ENCODE data around the gene GRIK1.

Gene GRIK1

GRCh38 chr21:29621525-29621924 is 318.3 kb downstream of the GRIK1 start:
- no peaks in the 10 kb centered on the region for H3K27me3 ChIP-seq (ENCODE audit: insufficient read depth, low read length, poor library complexity)
- no peak for DNase-seq
- no peaks in the 10 kb centered on the region for H3K79me2 ChIP-seq (ENCODE audit: insufficient read depth, low read length)
- no peaks in the 10 kb centered on the region for H3K4me1 ChIP-seq (ENCODE audit: insufficient read depth, low read length)
- H3K36me3 ChIP-seq (ENCODE audit: insufficient read depth, low read length), result no peaks in the 10 kb centered on the region
- no peaks in the 10 kb centered on the region for H3K9me3 ChIP-seq (ENCODE audit: insufficient read depth, low read length, severe bottlenecking)
- no peak overlapping the region for H2AFZ ChIP-seq (ENCODE audit: low read depth, low read length)
- no peak overlapping the region for H3K4me3 ChIP-seq (ENCODE audit: low read depth in 1 of 2, low read length in 2 of 2)
- no peaks in the 10 kb centered on the region for H4K20me1 ChIP-seq (ENCODE audit: insufficient read depth, low read length)
- no peak overlapping the region for H3K4me2 ChIP-seq (ENCODE audit: insufficient read depth, low read length)
- ATAC-seq (ENCODE audit: insufficient read depth, low read depth), result no peak
- H3K27ac ChIP-seq (ENCODE audit: low read length), result no peak overlapping the region
- H3K9ac ChIP-seq (ENCODE audit: low read depth, low read length), result no peak overlapping the region
- TF ChIP-seq EZH2 (IDR thresholded peaks at IDR 0.05; ENCODE audit: borderline replicate concordance, low read depth, low read length, severe bottlenecking), result no peak
- TF ChIP-seq, protein P1, sequence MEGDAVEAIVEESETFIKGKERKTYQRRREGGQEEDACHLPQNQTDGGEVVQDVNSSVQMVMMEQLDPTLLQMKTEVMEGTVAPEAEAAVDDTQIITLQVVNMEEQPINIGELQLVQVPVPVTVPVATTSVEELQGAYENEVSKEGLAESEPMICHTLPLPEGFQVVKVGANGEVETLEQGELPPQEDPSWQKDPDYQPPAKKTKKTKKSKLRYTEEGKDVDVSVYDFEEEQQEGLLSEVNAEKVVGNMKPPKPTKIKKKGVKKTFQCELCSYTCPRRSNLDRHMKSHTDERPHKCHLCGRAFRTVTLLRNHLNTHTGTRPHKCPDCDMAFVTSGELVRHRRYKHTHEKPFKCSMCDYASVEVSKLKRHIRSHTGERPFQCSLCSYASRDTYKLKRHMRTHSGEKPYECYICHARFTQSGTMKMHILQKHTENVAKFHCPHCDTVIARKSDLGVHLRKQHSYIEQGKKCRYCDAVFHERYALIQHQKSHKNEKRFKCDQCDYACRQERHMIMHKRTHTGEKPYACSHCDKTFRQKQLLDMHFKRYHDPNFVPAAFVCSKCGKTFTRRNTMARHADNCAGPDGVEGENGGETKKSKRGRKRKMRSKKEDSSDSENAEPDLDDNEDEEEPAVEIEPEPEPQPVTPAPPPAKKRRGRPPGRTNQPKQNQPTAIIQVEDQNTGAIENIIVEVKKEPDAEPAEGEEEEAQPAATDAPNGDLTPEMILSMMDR (IDR thresholded peaks at IDR 0.05; ENCODE audit: borderline replicate concordance, extremely low read depth, low read length, poor library complexity, severe bottlenecking), result no peak

DNA sequence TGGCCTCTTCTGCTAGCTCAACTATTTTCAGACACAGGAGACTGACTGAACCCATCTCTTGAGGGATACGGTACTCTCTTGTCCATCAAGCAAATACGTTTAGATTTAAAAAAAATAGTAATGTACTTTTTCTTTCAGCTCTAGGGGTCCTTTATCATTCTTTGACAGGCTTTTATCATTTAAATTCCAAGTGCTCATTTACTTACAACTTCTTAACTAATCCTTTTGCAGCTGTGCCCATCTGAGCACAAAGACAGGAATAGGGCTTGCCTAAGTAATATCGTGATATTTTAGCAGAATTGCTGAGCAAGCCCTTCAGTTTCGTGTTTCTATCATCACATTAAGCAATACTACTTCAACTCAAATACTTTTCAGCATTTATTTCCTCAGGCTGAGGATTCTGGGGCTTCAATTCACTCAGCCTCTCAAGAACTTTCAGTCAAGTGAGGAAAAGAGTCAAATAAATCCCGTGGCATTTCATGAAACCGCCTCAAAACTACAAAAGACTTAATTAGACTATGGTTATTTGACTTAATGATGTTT is 323.5 kb downstream of the GRIK1 start:
- DNase-seq, result no peak

DNA sequence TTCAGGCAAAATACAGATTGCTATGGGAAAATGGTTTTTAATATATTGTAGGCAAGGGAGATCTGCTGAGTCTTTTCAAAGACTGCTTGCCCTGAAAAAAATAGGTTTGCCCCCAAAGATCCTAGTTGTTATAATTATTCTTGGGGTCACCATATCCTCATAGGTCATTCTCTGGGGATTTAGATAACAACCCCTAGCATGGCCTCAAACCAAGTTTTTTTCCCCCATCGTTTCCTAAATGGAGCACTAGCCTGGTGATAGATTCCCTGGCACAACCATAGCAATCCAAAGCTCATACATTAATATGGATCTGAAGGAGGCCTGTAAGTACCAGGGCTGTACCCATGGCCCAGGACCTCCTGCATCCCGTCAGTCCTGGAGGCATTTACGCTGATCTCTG is 325.9 kb downstream of the GRIK1 start:
- ATAC-seq (ENCODE audit: insufficient read depth, low read depth), result no peak
- Histone ChIP-seq H3K36me3 (ENCODE audit: insufficient read depth, low read length) (no peaks in the 10 kb centered on the region), H3K4me2 (ENCODE audit: insufficient read depth, low read length) (no peak overlapping the region), H3K9me3 (ENCODE audit: insufficient read depth, low read length, severe bottlenecking) (no peaks in the 10 kb centered on the region), H3K79me2 (ENCODE audit: insufficient read depth, low read length) (no peaks in the 10 kb centered on the region), H4K20me1 (ENCODE audit: insufficient read depth, low read length) (no peaks in the 10 kb centered on the region), H3K4me1 (ENCODE audit: insufficient read depth, low read length) (no peaks in the 10 kb centered on the region), H2AFZ (ENCODE audit: low read depth, low read length) (no peak overlapping the region), H3K27ac (ENCODE audit: low read length) (no peak overlapping the region), H3K27me3 (ENCODE audit: insufficient read depth, low read length, poor library complexity) (no peaks in the 10 kb centered on the region), H3K4me3 (ENCODE audit: low read depth in 1 of 2, low read length in 2 of 2) (no peak overlapping the region), H3K9ac (ENCODE audit: low read depth, low read length) (no peak overlapping the region)
- no peak for DNase-seq
- TF ChIP-seq, protein P1 (IDR thresholded peaks at IDR 0.05; ENCODE audit: borderline replicate concordance, extremely low read depth, low read length, poor library complexity, severe bottlenecking), result no peak
- no peak for TF ChIP-seq EZH2 (IDR thresholded peaks at IDR 0.05; ENCODE audit: borderline replicate concordance, low read depth, low read length, severe bottlenecking)

More for the DNA sequence above, 323.5 kb downstream of the GRIK1 start:
- Histone ChIP-seq H4K20me1 (ENCODE audit: insufficient read depth, low read length) (no peaks in the 10 kb centered on the region), H3K4me1 (ENCODE audit: insufficient read depth, low read length) (no peaks in the 10 kb centered on the region), H3K4me3 (ENCODE audit: low read depth in 1 of 2, low read length in 2 of 2) (no peak overlapping the region), H3K27ac (ENCODE audit: low read length) (no peak overlapping the region), H2AFZ (ENCODE audit: low read depth, low read length) (no peak overlapping the region), H3K4me2 (ENCODE audit: insufficient read depth, low read length) (no peak overlapping the region), H3K79me2 (ENCODE audit: insufficient read depth, low read length) (no peaks in the 10 kb centered on the region), H3K36me3 (ENCODE audit: insufficient read depth, low read length) (no peaks in the 10 kb centered on the region), H3K9me3 (ENCODE audit: insufficient read depth, low read length, severe bottlenecking) (no peaks in the 10 kb centered on the region), H3K9ac (ENCODE audit: low read depth, low read length) (no peak overlapping the region), H3K27me3 (ENCODE audit: insufficient read depth, low read length, poor library complexity) (no peaks in the 10 kb centered on the region)
- TF ChIP-seq, protein P1 (IDR thresholded peaks at IDR 0.05; ENCODE audit: borderline replicate concordance, extremely low read depth, low read length, poor library complexity, severe bottlenecking), result no peak
- no peak for TF ChIP-seq EZH2 (IDR thresholded peaks at IDR 0.05; ENCODE audit: borderline replicate concordance, low read depth, low read length, severe bottlenecking)
- ATAC-seq (ENCODE audit: insufficient read depth, low read depth), result no peak

DNA sequence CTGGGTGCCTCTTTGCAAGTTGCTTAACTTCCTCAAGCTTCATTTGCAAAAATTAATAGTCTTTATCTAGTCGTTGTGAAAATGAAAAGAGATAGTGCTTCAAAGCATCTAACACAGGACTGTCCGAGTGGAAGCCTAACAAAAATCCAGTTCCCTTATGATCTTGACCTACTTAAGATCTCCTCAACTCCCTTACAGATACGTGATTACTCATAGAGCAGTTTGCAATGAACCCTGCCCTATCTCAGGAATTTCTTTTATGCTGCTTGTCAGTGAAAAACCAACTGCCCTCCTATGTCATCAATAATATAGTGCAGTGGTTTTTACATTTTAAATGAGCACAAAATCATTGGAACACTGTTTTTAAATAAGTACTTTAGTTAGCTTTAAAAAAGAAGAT is 326.8 kb downstream of the GRIK1 start:
- no peak overlapping the region for H2AFZ ChIP-seq (ENCODE audit: low read depth, low read length)
- TF ChIP-seq, protein P1 (IDR thresholded peaks at IDR 0.05; ENCODE audit: borderline replicate concordance, extremely low read depth, low read length, poor library complexity, severe bottlenecking), result no peak
- TF ChIP-seq EZH2 (IDR thresholded peaks at IDR 0.05; ENCODE audit: borderline replicate concordance, low read depth, low read length, severe bottlenecking), result no peak
- no peaks in the 10 kb centered on the region for H3K4me1 ChIP-seq (ENCODE audit: insufficient read depth, low read length)
- no peaks in the 10 kb centered on the region for H3K9me3 ChIP-seq (ENCODE audit: insufficient read depth, low read length, severe bottlenecking)
- no peaks in the 10 kb centered on the region for H4K20me1 ChIP-seq (ENCODE audit: insufficient read depth, low read length)
- no peaks in the 10 kb centered on the region for H3K79me2 ChIP-seq (ENCODE audit: insufficient read depth, low read length)
- DNase-seq, result no peak
- H3K36me3 ChIP-seq (ENCODE audit: insufficient read depth, low read length), result no peaks in the 10 kb centered on the region
- H3K27ac ChIP-seq (ENCODE audit: low read length), result no peak overlapping the region
- ATAC-seq (ENCODE audit: insufficient read depth, low read depth), result no peak
- H3K9ac ChIP-seq (ENCODE audit: low read depth, low read length), result no peak overlapping the region
- no peak overlapping the region for H3K4me3 ChIP-seq (ENCODE audit: low read depth in 1 of 2, low read length in 2 of 2)
- H3K4me2 ChIP-seq (ENCODE audit: insufficient read depth, low read length), result no peak overlapping the region
- H3K27me3 ChIP-seq (ENCODE audit: insufficient read depth, low read length, poor library complexity), result no peaks in the 10 kb centered on the region
